ENCODE results near the gene PPP1R3F.

- TF ChIP-seq CTCF (IDR thresholded peaks at IDR 0.05) (no peak), POLR2A (IDR thresholded peaks at IDR 0.05) (no peak), EP300 (IDR thresholded peaks at IDR 0.05) (no peak), POLR2AphosphoS5 (IDR thresholded peaks at IDR 0.05) (no peak)
These were observed 18.3 kb upstream of the PPP1R3F start for GRCh38 chrX:49251325-49251724.
